ENCODE results near the gene PSMD5. TPM values are rescaled to one million over a fixed set of nuclear protein-coding genes. Genes with fewer than 3 reads are reported as not detected.

The PSMD5 gene
- total and polyA plus RNA-seq, 9 of the 15 experiments (the other 6 are each of a cell fraction or from before 2014, with no cell fraction given), result 46.4 to 148 (median 76.3) TPM

- H3K27ac ChIP-seq (ENCODE audit: extremely low read depth, low read depth, low read length), result peak overlapping the region; percentile 65
- no peaks in the 10 kb centered on the region for H4K20me1 ChIP-seq (replicated peaks; ENCODE audit: control insufficient read depth, insufficient read depth, low read length)
- peak overlapping the region; percentile 12; the same call in 1 of the 2 replicates for H3K4me3 ChIP-seq
- peak overlapping the region; percentile 59 to 84 for H3K9ac ChIP-seq (ENCODE audit: insufficient read depth in 1 of 2, low read depth in 2 of 2, low read length in 2 of 2)
- peak overlapping the region; percentile 71 for H2AFZ ChIP-seq (ENCODE audit: low read depth, low read length)
- no peaks in the 10 kb centered on the region for H3K27me3 ChIP-seq (ENCODE audit: control insufficient read depth in 2 of 2, insufficient read depth in 2 of 2, low read length in 2 of 2)
- WGBS (ENCODE audit: insufficient coverage, low coverage, missing lambda C conversion rate), result 4% methylated on average over 11 of the region's 11 CpGs
- intact Hi-C loops (cut with micrococcal nuclease), result loop anchor here (1.0 to 10.0 kb wide), 4 partner anchors 25 to 254 kb away; no protein-coding TSS in a partner anchor
- in situ Hi-C loops (cut with MboI), result no loop called here
- H3K4me2 ChIP-seq (ENCODE audit: insufficient read depth, low read length), result peak overlapping the region; percentile 88
- H3K36me3 ChIP-seq (ENCODE audit: control insufficient read depth, insufficient read depth, low read length), result peaks cover 88% of the 10 kb centered on the region
- FAIRE-seq (no peak), ATAC-seq (no peak), DNase-seq (ENCODE audit: extremely low read depth in 1 of 4, low spot score in 3 of 4) (no peak)
- POLR2A ChIA-PET, result interaction anchor here (0.5 to 15.5 kb wide), 13 partner anchors 10 to 75 kb away, joined by 3 to 464 read pairs (median 4); partner anchors contain the start of genes FBXW2, PHF19 and PSMD5
- no TSS peak for BruUV-seq (replicated peaks)
- peaks cover 21% of the 10 kb centered on the region for H3K79me2 ChIP-seq (ENCODE audit: control insufficient read depth, insufficient read depth, low read length)
- H3K4me1 ChIP-seq (replicated peaks in 1 of 2; ENCODE audit: control insufficient read depth in 2 of 2, insufficient read depth in 2 of 2, low read length in 2 of 2), result peaks cover 13 to 27% of the 10 kb centered on the region in 2 experiments
- no peaks in the 10 kb centered on the region for H3K9me3 ChIP-seq (replicated peaks; ENCODE audit: control insufficient read depth, insufficient read depth, low read depth, low read length)
- CTCF ChIA-PET (ENCODE audit: low intra/inter-chr PET ratio), result no interaction called here
- peaks cover 8% of the 10 kb centered on the region for H3K9me1 ChIP-seq (ENCODE audit: control insufficient read depth, insufficient read depth, low read length)
- TF ChIP-seq ZNF778 (CRISPR knock-in tag; IDR thresholded peaks at IDR 0.05) (no peak), HMGXB4 (CRISPR knock-in tag; IDR thresholded peaks at IDR 0.05) (0 out of 2 replicates have a peak, but pooled peaks have one; percentile 5), MYC (IDR thresholded peaks at IDR 0.05; ENCODE audit: low read depth, low read length) (peak; percentile 12; the same call in 1 of the 2 replicates), MYC (CRISPR knock-in tag; IDR thresholded peaks at IDR 0.05; ENCODE audit: borderline replicate concordance, low read depth) (no peak), HNRNPH1 (optimal IDR thresholded peaks at IDR 0.05; ENCODE audit: low read depth, low read length) (no peak), CEBPG (CRISPR knock-in tag; IDR thresholded peaks at IDR 0.05) (no peak), CEBPG (tag; conservative IDR thresholded peaks at IDR 0.05 in 1 of 2, IDR thresholded peaks at IDR 0.05 in 1 of 2) (peak in 1 of 2 experiments; percentile 94; a peak in 2 of 4 replicates), SMAD4 (CRISPR knock-in tag; conservative IDR thresholded peaks at IDR 0.05) (no peak), TAL1 (IDR thresholded peaks at IDR 0.05) (no peak), ETS2 (tag; IDR thresholded peaks at IDR 0.05; ENCODE audit: borderline replicate concordance, poor library complexity, severe bottlenecking) (no peak), AFF1 (IDR thresholded peaks at IDR 0.05; ENCODE audit: low read depth in 1 of 2, partially characterized antibody in 2 of 2) (no peak), TARDBP (IDR thresholded peaks at IDR 0.05) (no peak), NEUROD1 (IDR thresholded peaks at IDR 0.05; ENCODE audit: borderline replicate concordance, low read depth, low read length, partially characterized antibody) (peak; percentile 56), NFIX (CRISPR knock-in tag; IDR thresholded peaks at IDR 0.05; ENCODE audit: low read depth) (no peak), MXI1 (IDR thresholded peaks at IDR 0.05; ENCODE audit: low read depth, low read length) (peak; percentile 86), PCBP2 (IDR thresholded peaks at IDR 0.05; ENCODE audit: low read depth, low read length, poor library complexity, severe bottlenecking) (no peak), SAP30 (IDR thresholded peaks at IDR 0.05; ENCODE audit: borderline replicate concordance, insufficient read depth, low read depth, low read length, poor library complexity, severe bottlenecking) (peak; percentile 88)
Measured at GRCh38 chr9:120868339-120868675, 25.6 kb upstream of the PSMD5 start.
